K562 (cell line): Measurements from ENCODE around the gene ERN1. TPM values are rescaled to one million over a fixed set of nuclear protein-coding genes. Genes with fewer than 3 reads are reported as not detected.
A peak's percentile ranks its signal among the peaks of the same experiment; 100 is the strongest.

ENCODE experiments used
- CBX2 ChIP-seq: fragments of 200-600 bp; sonication (generic); IDR thresholded peaks from one replicate; pipeline ENCODE4 v1.6.1; 2012; ENCODE audit warnings: mild to moderate bottlenecking, low read length, inconsistent platforms; ENCODE audit not compliant: insufficient read depth, poor library complexity, severe bottlenecking
- CXXC5 ChIP-seq: fragments of 250-450 bp; sonication (Bioruptor Pico); IDR thresholded peaks from 2 replicates; pipeline ENCODE4 v1.8.0; 2022; ENCODE audit warnings: inconsistent platforms, mild to moderate bottlenecking, moderate library complexity
- ILK ChIP-seq: fragments of 450-650 bp; IDR thresholded peaks from 2 replicates; pipeline ENCODE4 v1.6.1; 2016; ENCODE audit warnings: missing genetic modification characterization, low read depth, mild to moderate bottlenecking, missing compliant biosample characterization, moderate library complexity, borderline replicate concordance
- L3MBTL2 ChIP-seq: fragments of 450-650 bp; IDR thresholded peaks from 2 replicates; pipeline ENCODE4 v1.6.1; 2016; ENCODE audit warnings: mild to moderate bottlenecking, moderate library complexity
- POLR2G ChIP-seq: fragments of 200-400 bp; formaldehyde crosslinking; IDR thresholded peaks from 2 replicates; pipeline ENCODE4 v1.6.1; 2017; ENCODE audit warnings: low read depth, mild to moderate bottlenecking, antibody characterized with exemption, low read length, moderate library complexity
- SMAD3 ChIP-seq: fragments of 450-650 bp; formaldehyde crosslinking; conservative IDR thresholded peaks from 2 replicates; pipeline ENCODE4 v1.4.0; 2020; ENCODE audit warnings: mild to moderate bottlenecking
- SMARCA4 ChIP-seq: fragments of 450-650 bp; IDR thresholded peaks from 2 replicates; pipeline ENCODE4 v1.6.1; 2016
- ZNF408 ChIP-seq: fragments of 250-450 bp; sonication (Bioruptor Pico); IDR thresholded peaks from 2 replicates; pipeline ENCODE4 v1.4.0; 2020; ENCODE audit warnings: low read depth, mild to moderate bottlenecking, moderate library complexity
- ZNF584 ChIP-seq: fragments of 200-800 bp; sonication (Bioruptor generic); IDR thresholded peaks from 2 replicates; pipeline ENCODE4 v1.6.1; 2016; ENCODE audit warnings: low read depth, mild to moderate bottlenecking, missing genetic modification characterization, missing compliant biosample characterization
- ZNF592 ChIP-seq: fragments of 450-650 bp; IDR thresholded peaks from 2 replicates; pipeline ENCODE4 v1.6.1; 2017; ENCODE audit warnings: antibody characterized with exemption, mild to moderate bottlenecking
- ZNF644 ChIP-seq: fragments of 200-800 bp; sonication (Bioruptor generic); IDR thresholded peaks from 2 replicates; pipeline ENCODE4 v1.6.1; 2016; ENCODE audit warnings: low read depth, missing genetic modification characterization, missing compliant biosample characterization
- polyA plus RNA-seq, 8 experiments: library from polyadenylated mRNA; depleted of rRNA in 4 of 8; stranded (reverse) in 5 of 8; unstranded in 3 of 8; fragments of >200 nt; fragmentation: Nextera tagmentation in 2 of 8; fragmentation: Illumina TruSeq in 1 of 8; extraction: Ambion mirVana in 2 of 8; extraction: Trizol in 1 of 8; gene quantifications; 2 replicates each; pipeline versions ENCODE4 v1.2.1 to v1.2.3, GENCODE V29; 2011 to 2014; ENCODE audit warnings: inconsistent platforms in 1 of 8, missing spikeins in 1 of 8
- total RNA-seq, 7 experiments: library from RNA; depleted of rRNA in 6 of 7; stranded (reverse); fragments of >200 nt in 6 of 7; fragmentation: Illumina TruSeq in 2 of 7; extraction: Trizol in 2 of 7; gene quantifications; 2 replicates each; pipeline versions ENCODE4 v1.2.1 to v1.2.3, GENCODE V29; 2011 to 2021; ENCODE audit warnings: low replicate concordance in 1 of 7
- TF ChIP-seq, protein P1 (sequence below): fragments of 450-650 bp; IDR thresholded peaks from 2 replicates; pipeline ENCODE4 v1.6.1; 2016; ENCODE audit warnings: mild to moderate bottlenecking, moderate library complexity

ERN1 gene
- total and polyA plus RNA-seq, 9 of the 15 experiments (the other 6 are each of a cell fraction or from before 2014, with no cell fraction given) = 2.1 to 22.5 (median 7.3) TPM

- TF ChIP-seq SMARCA4 (no peak), ILK (no peak), SMAD3 (CRISPR knock-in tag) (peak; percentile 10; the same call in 1 of the 2 replicates), ZNF644 (tag) (no peak), ZNF408 (CRISPR knock-in tag) (no peak), CBX2 (no peak), POLR2G (0 out of 2 replicates have a peak, but pooled peaks have one; percentile 28), ZNF584 (CRISPR knock-in tag) (0 out of 2 replicates have a peak, but pooled peaks have one; percentile 8), L3MBTL2 (peak; percentile 44; the same call in 1 of the 2 replicates), CXXC5 (CRISPR knock-in tag) (peak; percentile 48), ZNF592 (0 out of 2 replicates have a peak, but pooled peaks have one; percentile 25)
- TF ChIP-seq, protein P1, sequence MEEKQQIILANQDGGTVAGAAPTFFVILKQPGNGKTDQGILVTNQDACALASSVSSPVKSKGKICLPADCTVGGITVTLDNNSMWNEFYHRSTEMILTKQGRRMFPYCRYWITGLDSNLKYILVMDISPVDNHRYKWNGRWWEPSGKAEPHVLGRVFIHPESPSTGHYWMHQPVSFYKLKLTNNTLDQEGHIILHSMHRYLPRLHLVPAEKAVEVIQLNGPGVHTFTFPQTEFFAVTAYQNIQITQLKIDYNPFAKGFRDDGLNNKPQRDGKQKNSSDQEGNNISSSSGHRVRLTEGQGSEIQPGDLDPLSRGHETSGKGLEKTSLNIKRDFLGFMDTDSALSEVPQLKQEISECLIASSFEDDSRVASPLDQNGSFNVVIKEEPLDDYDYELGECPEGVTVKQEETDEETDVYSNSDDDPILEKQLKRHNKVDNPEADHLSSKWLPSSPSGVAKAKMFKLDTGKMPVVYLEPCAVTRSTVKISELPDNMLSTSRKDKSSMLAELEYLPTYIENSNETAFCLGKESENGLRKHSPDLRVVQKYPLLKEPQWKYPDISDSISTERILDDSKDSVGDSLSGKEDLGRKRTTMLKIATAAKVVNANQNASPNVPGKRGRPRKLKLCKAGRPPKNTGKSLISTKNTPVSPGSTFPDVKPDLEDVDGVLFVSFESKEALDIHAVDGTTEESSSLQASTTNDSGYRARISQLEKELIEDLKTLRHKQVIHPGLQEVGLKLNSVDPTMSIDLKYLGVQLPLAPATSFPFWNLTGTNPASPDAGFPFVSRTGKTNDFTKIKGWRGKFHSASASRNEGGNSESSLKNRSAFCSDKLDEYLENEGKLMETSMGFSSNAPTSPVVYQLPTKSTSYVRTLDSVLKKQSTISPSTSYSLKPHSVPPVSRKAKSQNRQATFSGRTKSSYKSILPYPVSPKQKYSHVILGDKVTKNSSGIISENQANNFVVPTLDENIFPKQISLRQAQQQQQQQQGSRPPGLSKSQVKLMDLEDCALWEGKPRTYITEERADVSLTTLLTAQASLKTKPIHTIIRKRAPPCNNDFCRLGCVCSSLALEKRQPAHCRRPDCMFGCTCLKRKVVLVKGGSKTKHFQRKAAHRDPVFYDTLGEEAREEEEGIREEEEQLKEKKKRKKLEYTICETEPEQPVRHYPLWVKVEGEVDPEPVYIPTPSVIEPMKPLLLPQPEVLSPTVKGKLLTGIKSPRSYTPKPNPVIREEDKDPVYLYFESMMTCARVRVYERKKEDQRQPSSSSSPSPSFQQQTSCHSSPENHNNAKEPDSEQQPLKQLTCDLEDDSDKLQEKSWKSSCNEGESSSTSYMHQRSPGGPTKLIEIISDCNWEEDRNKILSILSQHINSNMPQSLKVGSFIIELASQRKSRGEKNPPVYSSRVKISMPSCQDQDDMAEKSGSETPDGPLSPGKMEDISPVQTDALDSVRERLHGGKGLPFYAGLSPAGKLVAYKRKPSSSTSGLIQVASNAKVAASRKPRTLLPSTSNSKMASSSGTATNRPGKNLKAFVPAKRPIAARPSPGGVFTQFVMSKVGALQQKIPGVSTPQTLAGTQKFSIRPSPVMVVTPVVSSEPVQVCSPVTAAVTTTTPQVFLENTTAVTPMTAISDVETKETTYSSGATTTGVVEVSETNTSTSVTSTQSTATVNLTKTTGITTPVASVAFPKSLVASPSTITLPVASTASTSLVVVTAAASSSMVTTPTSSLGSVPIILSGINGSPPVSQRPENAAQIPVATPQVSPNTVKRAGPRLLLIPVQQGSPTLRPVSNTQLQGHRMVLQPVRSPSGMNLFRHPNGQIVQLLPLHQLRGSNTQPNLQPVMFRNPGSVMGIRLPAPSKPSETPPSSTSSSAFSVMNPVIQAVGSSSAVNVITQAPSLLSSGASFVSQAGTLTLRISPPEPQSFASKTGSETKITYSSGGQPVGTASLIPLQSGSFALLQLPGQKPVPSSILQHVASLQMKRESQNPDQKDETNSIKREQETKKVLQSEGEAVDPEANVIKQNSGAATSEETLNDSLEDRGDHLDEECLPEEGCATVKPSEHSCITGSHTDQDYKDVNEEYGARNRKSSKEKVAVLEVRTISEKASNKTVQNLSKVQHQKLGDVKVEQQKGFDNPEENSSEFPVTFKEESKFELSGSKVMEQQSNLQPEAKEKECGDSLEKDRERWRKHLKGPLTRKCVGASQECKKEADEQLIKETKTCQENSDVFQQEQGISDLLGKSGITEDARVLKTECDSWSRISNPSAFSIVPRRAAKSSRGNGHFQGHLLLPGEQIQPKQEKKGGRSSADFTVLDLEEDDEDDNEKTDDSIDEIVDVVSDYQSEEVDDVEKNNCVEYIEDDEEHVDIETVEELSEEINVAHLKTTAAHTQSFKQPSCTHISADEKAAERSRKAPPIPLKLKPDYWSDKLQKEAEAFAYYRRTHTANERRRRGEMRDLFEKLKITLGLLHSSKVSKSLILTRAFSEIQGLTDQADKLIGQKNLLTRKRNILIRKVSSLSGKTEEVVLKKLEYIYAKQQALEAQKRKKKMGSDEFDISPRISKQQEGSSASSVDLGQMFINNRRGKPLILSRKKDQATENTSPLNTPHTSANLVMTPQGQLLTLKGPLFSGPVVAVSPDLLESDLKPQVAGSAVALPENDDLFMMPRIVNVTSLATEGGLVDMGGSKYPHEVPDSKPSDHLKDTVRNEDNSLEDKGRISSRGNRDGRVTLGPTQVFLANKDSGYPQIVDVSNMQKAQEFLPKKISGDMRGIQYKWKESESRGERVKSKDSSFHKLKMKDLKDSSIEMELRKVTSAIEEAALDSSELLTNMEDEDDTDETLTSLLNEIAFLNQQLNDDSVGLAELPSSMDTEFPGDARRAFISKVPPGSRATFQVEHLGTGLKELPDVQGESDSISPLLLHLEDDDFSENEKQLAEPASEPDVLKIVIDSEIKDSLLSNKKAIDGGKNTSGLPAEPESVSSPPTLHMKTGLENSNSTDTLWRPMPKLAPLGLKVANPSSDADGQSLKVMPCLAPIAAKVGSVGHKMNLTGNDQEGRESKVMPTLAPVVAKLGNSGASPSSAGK = peak; percentile 37; the same call in 1 of the 2 replicates
These were observed 46.3 kb downstream of the ERN1 start (continued) for GRCh38 chr17:64083563-64084085.
